Measurements from ENCODE around the gene YTHDC1.

DNA sequence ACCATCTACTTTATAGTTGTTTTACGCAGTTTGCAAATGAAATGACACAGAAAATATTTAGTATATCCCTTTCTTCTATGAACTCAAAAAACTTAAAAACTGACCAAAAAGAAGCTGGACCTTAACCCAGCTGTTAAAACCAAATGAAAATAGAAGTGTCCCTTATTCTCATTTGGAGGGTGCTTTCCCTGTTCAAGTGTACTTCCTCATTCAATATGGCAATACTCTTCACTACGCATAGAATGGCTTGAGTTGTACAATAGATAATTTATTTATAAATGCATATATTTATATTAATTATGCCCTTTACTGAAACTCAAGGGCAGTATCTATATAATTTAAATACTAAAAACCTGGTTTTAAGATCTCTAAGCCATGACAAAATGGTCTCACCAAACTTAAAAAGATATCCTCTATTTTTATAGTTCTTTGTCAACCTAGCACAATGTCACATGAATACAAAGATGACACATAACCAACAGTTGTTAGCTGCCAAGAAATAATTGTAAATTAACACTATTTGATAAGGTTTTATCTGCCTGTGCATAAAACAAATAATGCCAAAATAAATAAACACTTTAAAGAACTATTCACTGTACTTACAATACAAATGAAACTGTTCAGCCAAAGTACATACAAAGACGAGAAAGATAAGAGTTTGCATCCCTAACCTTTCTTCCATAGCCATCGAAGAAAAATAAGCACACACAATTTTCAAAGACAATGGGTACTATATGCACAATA, 25.2 kb downstream of the YTHDC1 start:
- TF ChIP-seq FOSL1 (IDR thresholded peaks at IDR 0.05; ENCODE audit: low read depth) = no peak
- TF ChIP-seq POLR2A (IDR thresholded peaks at IDR 0.05; ENCODE audit: borderline replicate concordance, extremely low read depth, insufficient read depth, insufficient read length) = no peak
- no peak for TF ChIP-seq CTCF (IDR thresholded peaks at IDR 0.05 in 2 of 3, conservative IDR thresholded peaks at IDR 0.05 in 1 of 3; ENCODE audit: borderline replicate concordance in 1 of 3, insufficient read depth in 1 of 3, low read depth in 2 of 3, low read length in 2 of 3)
- no peak for TF ChIP-seq REST (IDR thresholded peaks at IDR 0.05; ENCODE audit: low read depth)
- no peak for TF ChIP-seq ELF1 (IDR thresholded peaks at IDR 0.05; ENCODE audit: borderline replicate concordance, low read depth)
- no peak for TF ChIP-seq SIN3A (IDR thresholded peaks at IDR 0.05; ENCODE audit: low read depth)

All from HCT116 (cell line).